AG04450 (cell line): ENCODE data around the gene COPG1. TPM values are rescaled to one million over a fixed set of nuclear protein-coding genes. Genes with fewer than 3 reads are reported as not detected.

Source experiments
- CTCF ChIA-PET: fragments of 300-600, 350-600 bp; formaldehyde crosslinking; extraction: SDS; loops from one replicate; lab custom pipeline; 2022; ENCODE audit warnings: antibody characterized with exemption, inconsistent platforms; lab: Charles Lee
- POLR2A ChIA-PET: fragments of 350-600 bp; formaldehyde crosslinking; extraction: SDS; loops from one replicate; lab custom pipeline; 2021; ENCODE audit warnings: antibody characterized with exemption, inconsistent platforms; lab: Yijun Ruan, JAX
- DNase-seq: peaks from one replicate; pipeline ENCODE4 v3.0.0-alpha.2; 2011; ENCODE audit warnings: low read depth, low spot score
- H3K27ac ChIP-seq: one replicate; pipeline ENCODE4 v1.5.1; 2012; ENCODE audit warnings: low read depth, low read length, control low read depth
- H3K27me3 ChIP-seq: one replicate; pipeline ENCODE4 v1.6.0; 2012; ENCODE audit warnings: low read length; ENCODE audit not compliant: control insufficient read depth, insufficient read depth
- H3K4me3 ChIP-seq: 2 replicates; pipeline ENCODE4 v1.5.1; 2011; ENCODE audit warnings: mild to moderate bottlenecking, low read depth, low read length, control low read depth
- H3K9me3 ChIP-seq: 2 replicates; pipeline ENCODE4 v1.5.1; 2012; ENCODE audit warnings: low read length; ENCODE audit not compliant: control insufficient read depth, insufficient read depth
- polyA plus RNA-seq: library from polyadenylated mRNA; depleted of rRNA; stranded (reverse); fragments of >200 nt; gene quantifications from 2 replicates; pipeline ENCODE4 v1.2.3, GENCODE V29; 2011
- TF ChIP-seq, protein P1 (sequence below): IDR thresholded peaks from 2 replicates; pipeline ENCODE4 v1.5.1; 2011; ENCODE audit warnings: low read depth, low read length, control low read depth, inconsistent platforms

COPG1 gene
- polyA plus RNA-seq, 1 experiment: 229 TPM

DNA sequence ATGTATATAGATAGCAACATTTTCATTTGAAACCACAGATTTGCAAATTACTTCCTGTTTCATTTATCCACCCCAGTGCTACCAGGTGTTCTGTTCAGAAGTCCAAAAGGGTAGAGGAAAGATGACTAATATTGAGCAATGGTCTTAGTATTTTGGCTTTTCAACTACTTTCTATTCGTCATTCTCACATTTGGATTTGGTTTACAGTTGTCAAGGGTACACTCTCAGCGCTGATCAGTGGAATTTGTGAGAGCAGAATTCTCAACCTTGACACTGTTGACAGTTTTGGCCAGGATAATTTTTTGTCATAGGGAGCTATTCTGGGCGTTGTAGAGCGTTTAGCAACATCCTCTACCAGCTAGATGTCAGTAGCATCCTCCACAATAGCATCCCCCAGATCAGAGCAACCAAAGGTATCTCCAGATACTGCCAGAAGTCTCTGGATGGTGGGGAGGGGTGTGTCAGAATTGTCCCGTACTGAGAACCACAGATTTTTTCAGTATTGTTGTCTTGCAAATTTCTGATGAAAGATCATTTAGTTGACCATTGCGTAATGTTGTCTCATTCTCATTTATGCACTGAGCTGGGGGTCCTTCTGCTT, 33.4 kb downstream of the COPG1 start:
- no peak overlapping the region for H3K4me3 ChIP-seq
- H3K27ac ChIP-seq: no peak overlapping the region
- ChIA-PET CTCF (no interaction called here), POLR2A (interaction anchor here (0.5 to 0.8 kb wide), 5 partner anchors 8 to 114 kb away, joined by 4 to 9 read pairs (median 5); no protein-coding TSS in a partner anchor)
- TF ChIP-seq, protein P1, sequence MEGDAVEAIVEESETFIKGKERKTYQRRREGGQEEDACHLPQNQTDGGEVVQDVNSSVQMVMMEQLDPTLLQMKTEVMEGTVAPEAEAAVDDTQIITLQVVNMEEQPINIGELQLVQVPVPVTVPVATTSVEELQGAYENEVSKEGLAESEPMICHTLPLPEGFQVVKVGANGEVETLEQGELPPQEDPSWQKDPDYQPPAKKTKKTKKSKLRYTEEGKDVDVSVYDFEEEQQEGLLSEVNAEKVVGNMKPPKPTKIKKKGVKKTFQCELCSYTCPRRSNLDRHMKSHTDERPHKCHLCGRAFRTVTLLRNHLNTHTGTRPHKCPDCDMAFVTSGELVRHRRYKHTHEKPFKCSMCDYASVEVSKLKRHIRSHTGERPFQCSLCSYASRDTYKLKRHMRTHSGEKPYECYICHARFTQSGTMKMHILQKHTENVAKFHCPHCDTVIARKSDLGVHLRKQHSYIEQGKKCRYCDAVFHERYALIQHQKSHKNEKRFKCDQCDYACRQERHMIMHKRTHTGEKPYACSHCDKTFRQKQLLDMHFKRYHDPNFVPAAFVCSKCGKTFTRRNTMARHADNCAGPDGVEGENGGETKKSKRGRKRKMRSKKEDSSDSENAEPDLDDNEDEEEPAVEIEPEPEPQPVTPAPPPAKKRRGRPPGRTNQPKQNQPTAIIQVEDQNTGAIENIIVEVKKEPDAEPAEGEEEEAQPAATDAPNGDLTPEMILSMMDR: no peak
- no peaks in the 10 kb centered on the region for H3K27me3 ChIP-seq
- DNase-seq: no peak
- H3K9me3 ChIP-seq: no peaks in the 10 kb centered on the region; the same call in 1 of the 2 replicates

GRCh38 chr3:129286081-129286480, 36.7 kb downstream of the COPG1 start:
- Histone ChIP-seq H3K9me3 (no peaks in the 10 kb centered on the region), H3K27me3 (no peaks in the 10 kb centered on the region), H3K4me3 (no peak overlapping the region), H3K27ac (no peak overlapping the region)
- ChIA-PET POLR2A (no interaction called here), CTCF (no interaction called here)
- DNase-seq: no peak
- TF ChIP-seq, protein P1: no peak

- TF ChIP-seq, protein P1: no peak
- DNase-seq: no peak
- ChIA-PET POLR2A (interaction anchor here (0.9 to 1.6 kb wide), 2 partner anchors 9 to 28 kb away, joined by 4 read pairs; a partner anchor contains a TSS), CTCF (interaction anchor here (1.0 to 1.4 kb wide), 2 partner anchors 28 to 235 kb away, joined by 3 read pairs; a partner anchor contains a TSS)
- Histone ChIP-seq H3K27me3 (no peaks in the 10 kb centered on the region), H3K4me3 (no peak overlapping the region), H3K9me3 (no peaks in the 10 kb centered on the region), H3K27ac (no peak overlapping the region)
Observed at GRCh38 chr3:129288446-129288845, 39.0 kb downstream of the COPG1 start.

GRCh38 chr3:129289201-129289921, 40.0 kb downstream of the COPG1 start:
- no peak overlapping the region for H3K27ac ChIP-seq
- H3K4me3 ChIP-seq: no peak overlapping the region
- H3K9me3 ChIP-seq: no peaks in the 10 kb centered on the region
- ChIA-PET POLR2A (interaction anchor here (0.9 to 1.6 kb wide), 2 partner anchors 10 to 27 kb away, joined by 4 read pairs; a partner anchor contains a TSS), CTCF (interaction anchor here (1.0 to 1.4 kb wide), 2 partner anchors 27 to 236 kb away, joined by 3 read pairs; a partner anchor contains a TSS)
- no peak for DNase-seq
- TF ChIP-seq, protein P1: no peak
- H3K27me3 ChIP-seq: no peaks in the 10 kb centered on the region
